GM12891 (cell line): ENCODE measurements around the gene TXNDC2.

Experiments
- DNase-seq: peaks from one replicate; pipeline ENCODE4 v3.0.0; 2011; ENCODE audit warnings: low spot score; ENCODE audit not compliant: insufficient read length
- FAIRE-seq: peaks from 2 replicates; lab custom pipeline; 2011; peaks lifted over from hg19 to GRCh38; lab: Jason Lieb, UNC
- PAX5 ChIP-seq: IDR thresholded peaks from 2 replicates; pipeline ENCODE4 v1.6.1; 2011; ENCODE audit warnings: low read length, moderate library complexity, mild to moderate bottlenecking; ENCODE audit not compliant: insufficient read depth, severe bottlenecking
- POLR2A ChIP-seq: IDR thresholded peaks from 2 replicates; pipeline ENCODE4 v1.6.1; 2011; ENCODE audit warnings: low read depth, low read length, control low read depth
- POLR2AphosphoS5 ChIP-seq: IDR thresholded peaks from 2 replicates; pipeline ENCODE4 v1.6.1; 2011; ENCODE audit warnings: low read depth, low read length, control low read depth
- POU2F2 ChIP-seq: IDR thresholded peaks from 2 replicates; pipeline ENCODE4 v1.6.1; 2011; ENCODE audit warnings: low read depth, mild to moderate bottlenecking, control low read depth, low read length, moderate library complexity
- SPI1 ChIP-seq: IDR thresholded peaks from 2 replicates; pipeline ENCODE4 v1.6.1; 2011; ENCODE audit warnings: low read depth, low read length, control low read depth
- TAF1 ChIP-seq: IDR thresholded peaks from 2 replicates; pipeline ENCODE4 v1.6.1; 2011; ENCODE audit warnings: low read depth, low read length, control low read depth

TXNDC2 gene

GRCh38 chr18:9916077-9916639 is 30.4 kb downstream of the TXNDC2 start:
- DNase-seq = no peak

DNA sequence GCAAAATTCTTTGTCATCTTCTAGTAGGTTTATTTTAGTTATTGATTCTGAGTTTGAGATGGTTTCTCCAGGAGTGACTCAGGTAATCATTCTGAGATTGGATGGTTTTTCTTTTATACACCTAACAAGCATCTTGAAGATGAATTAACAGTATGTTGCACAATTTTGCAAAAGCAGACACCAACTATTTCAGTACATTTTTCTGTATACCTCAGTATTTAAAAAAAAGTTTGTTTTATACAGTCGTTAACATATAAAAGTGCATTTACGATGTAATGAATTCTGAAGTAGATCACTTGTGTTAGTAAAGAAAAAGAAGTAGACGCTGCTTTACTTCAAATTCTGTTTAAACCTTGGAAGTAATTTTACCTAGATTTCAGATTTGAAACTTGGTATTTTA is 31.0 kb downstream of the TXNDC2 start:
- no peak for TF ChIP-seq POLR2AphosphoS5
- TF ChIP-seq SPI1 = no peak
- no peak for TF ChIP-seq PAX5
- no peak for TF ChIP-seq POU2F2
- TF ChIP-seq TAF1 = no peak
- no peak for TF ChIP-seq POLR2A
- DNase-seq (no peak), FAIRE-seq (no peak)

More at GRCh38 chr18:9916077-9916639, 30.4 kb downstream of the TXNDC2 start:
- no peak for FAIRE-seq
- TF ChIP-seq POU2F2 (no peak), PAX5 (no peak), POLR2AphosphoS5 (no peak), TAF1 (no peak), POLR2A (no peak), SPI1 (no peak)

GRCh38 chr18:9918016-9918680 is 32.4 kb downstream of the TXNDC2 start:
- TF ChIP-seq SPI1 (no peak), POU2F2 (no peak), TAF1 (no peak), POLR2AphosphoS5 (no peak), PAX5 (no peak), POLR2A (no peak)
- no peak for FAIRE-seq
- DNase-seq = no peak

DNA sequence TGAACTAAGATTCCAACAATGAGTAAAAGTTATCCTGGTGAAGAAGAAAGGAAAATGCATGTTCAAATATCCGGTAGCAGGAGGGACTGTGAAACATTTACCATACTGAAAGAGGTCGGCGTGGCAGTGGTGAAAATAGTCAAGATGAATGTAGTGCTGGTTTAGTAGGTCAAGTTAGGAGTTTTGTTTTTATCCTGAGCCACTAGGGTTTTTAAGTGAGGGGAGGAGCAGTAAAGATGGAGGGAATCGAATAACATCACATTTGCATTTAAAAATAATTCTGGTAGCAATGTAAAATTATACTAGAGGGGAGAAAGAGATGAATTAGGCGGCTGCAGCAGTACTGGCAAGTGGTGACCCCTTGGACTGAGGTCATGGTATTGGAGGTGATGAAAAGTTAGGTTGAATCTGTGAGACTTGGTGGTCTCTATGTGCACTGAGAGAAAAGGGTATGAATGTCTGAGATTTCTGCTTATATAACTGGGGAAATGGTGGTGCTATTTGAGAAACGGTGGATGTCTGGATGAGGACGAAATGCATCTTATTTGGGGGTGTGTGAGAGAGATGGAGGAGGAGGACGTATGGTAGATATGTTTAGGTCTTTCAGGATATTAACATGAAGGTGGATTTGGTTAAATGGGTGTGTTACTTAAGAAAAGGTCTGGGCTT is 33.9 kb downstream of the TXNDC2 start:
- TF ChIP-seq PAX5 (no peak), TAF1 (no peak), SPI1 (no peak), POU2F2 (no peak), POLR2AphosphoS5 (no peak), POLR2A (no peak)
- FAIRE-seq = no peak
- DNase-seq = no peak

DNA sequence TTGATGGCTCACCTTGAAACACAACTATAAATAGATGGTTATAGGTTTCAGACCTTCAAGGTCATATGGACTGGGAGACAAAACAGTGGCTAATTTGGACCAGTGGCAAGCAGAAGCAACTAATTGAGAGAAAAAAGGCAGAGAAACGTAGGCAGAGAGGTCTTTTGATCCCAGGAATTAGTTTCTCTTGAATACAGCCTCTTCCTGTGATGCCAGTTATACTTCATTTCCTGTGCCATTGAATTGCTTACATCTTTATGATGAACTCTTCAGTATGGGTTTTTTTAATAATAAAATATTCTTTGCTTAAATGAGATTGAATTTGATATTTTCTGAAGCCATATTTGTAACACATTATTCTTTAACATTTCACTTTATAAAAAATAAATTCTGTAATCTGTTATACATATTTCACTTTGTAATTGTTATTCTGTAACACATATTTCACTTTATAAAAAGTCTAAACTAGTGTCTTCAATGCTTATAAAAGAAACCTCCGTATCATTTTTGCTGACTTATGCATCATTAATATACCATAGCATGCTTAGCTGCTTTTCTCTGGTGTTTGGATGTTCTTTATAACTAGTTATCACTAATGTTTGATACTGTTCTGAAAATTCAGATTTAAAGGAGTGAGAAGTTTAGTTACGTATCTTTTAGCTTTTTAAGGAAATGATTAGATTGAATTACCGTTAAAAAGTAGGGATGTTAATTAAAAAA is 37.0 kb downstream of the TXNDC2 start:
- DNase-seq (no peak), FAIRE-seq (no peak)
- TF ChIP-seq PAX5 (no peak), POLR2AphosphoS5 (no peak), SPI1 (no peak), TAF1 (no peak), POLR2A (no peak)

DNA sequence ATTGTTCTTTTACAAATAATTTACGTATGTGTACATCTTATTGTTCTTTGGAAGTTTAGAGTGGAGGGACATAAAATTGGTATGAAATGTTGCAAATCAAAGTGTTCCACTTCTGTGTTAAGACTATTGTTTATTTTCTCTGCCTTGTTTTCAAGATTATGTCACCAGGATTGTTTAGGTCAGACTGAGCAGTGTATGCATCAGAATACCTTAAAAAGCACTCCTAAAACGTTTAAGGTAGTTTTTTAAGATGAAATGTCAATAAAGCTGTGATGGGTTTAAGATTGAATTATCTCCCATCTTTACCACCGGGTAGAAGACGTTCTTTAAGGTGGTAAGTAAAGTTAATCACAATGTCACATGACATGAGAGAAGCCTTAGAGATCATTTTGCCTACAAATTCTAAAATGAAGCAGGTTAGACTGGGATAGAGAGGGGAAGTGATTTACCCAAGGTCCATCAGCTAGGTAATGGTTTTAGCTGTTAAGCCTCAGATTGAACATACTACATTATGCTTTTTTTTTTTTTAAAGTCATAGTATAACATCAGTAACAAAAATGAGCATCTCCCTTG is 38.7 kb downstream of the TXNDC2 start:
- FAIRE-seq (peak; percentile 38), DNase-seq (no peak)
- TF ChIP-seq SPI1 (no peak), POU2F2 (no peak), PAX5 (no peak), POLR2AphosphoS5 (no peak), POLR2A (no peak), TAF1 (no peak)

GRCh38 chr18:9925369-9925768 is 39.6 kb downstream of the TXNDC2 start:
- FAIRE-seq (no peak), DNase-seq (no peak)
- no peak for TF ChIP-seq POU2F2

DNA sequence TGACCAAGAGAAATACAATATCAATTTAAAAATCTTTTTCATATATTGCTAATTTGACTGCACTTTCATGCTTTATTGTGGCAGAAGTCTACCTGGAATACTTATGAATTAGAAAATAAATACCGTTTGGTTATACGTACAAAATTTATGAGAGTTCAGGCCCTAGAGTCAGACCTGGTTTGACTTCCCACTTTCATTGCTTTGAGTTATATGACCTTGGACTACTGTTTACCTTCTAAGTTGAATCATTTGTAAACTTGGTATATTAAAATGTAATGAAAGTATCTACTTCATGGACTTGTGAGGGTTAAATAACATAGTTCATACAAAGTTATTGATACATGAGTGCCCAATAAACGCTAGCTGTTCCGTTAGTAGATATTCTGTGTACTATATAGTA is 40.0 kb downstream of the TXNDC2 start:
- TF ChIP-seq POLR2A (no peak), POU2F2 (no peak), SPI1 (no peak), POLR2AphosphoS5 (no peak), TAF1 (no peak), PAX5 (no peak)

More for the DNA sequence above, 40.0 kb downstream of the TXNDC2 start:
- no peak for FAIRE-seq
- no peak for DNase-seq
